ENCODE measurements around the gene KIAA1217.

Gene KIAA1217

GRCh38 chr10:24544776-24545175, 335.8 kb downstream of the KIAA1217 start:
- no peak for DNase-seq (ENCODE audit: low read depth, low spot score)

- no peak for DNase-seq (ENCODE audit: low read depth, low spot score)
These were observed 336.6 kb downstream of the KIAA1217 start for GRCh38 chr10:24545585-24545984.

- DNase-seq (ENCODE audit: low read depth, low spot score), result no peak
These were observed 341.7 kb downstream of the KIAA1217 start for GRCh38 chr10:24550680-24551079.

GRCh38 chr10:24551161-24551560, 342.2 kb downstream of the KIAA1217 start:
- no peak for DNase-seq (ENCODE audit: low read depth, low spot score)

- peak; percentile 97 for DNase-seq (ENCODE audit: low read depth, low spot score)
These were observed 343.5 kb downstream of the KIAA1217 start for GRCh38 chr10:24552346-24553016.

GRCh38 chr10:24553051-24553612, 344.2 kb downstream of the KIAA1217 start:
- peak; percentile 51 for DNase-seq (ENCODE audit: low read depth, low spot score)

- DNase-seq (ENCODE audit: low read depth, low spot score), result no peak
These were observed 345.1 kb downstream of the KIAA1217 start for GRCh38 chr10:24554036-24554435.

GRCh38 chr10:24556126-24556749, 347.3 kb downstream of the KIAA1217 start:
- DNase-seq (ENCODE audit: low read depth, low spot score), result no peak

- DNase-seq (ENCODE audit: low read depth, low spot score), result peak; percentile 23
These were observed 348.1 kb downstream of the KIAA1217 start for GRCh38 chr10:24556750-24557742.

GRCh38 chr10:24561453-24561852, 352.5 kb downstream of the KIAA1217 start:
- no peak for DNase-seq (ENCODE audit: low read depth, low spot score)

- DNase-seq (ENCODE audit: low read depth, low spot score), result no peak
These were observed 359.1 kb downstream of the KIAA1217 start for GRCh38 chr10:24568042-24568441.

- DNase-seq (ENCODE audit: low read depth, low spot score), result no peak
These were observed 360.4 kb downstream of the KIAA1217 start for GRCh38 chr10:24569330-24569796.

- no peak for DNase-seq (ENCODE audit: low read depth, low spot score)
These were observed 361.1 kb downstream of the KIAA1217 start for GRCh38 chr10:24569828-24570657.

GRCh38 chr10:24570658-24571426, 361.9 kb downstream of the KIAA1217 start:
- DNase-seq (ENCODE audit: low read depth, low spot score), result no peak

- DNase-seq (ENCODE audit: low read depth, low spot score), result no peak
These were observed 363.0 kb downstream of the KIAA1217 start for GRCh38 chr10:24571870-24572450.

- DNase-seq (ENCODE audit: low read depth, low spot score), result no peak
These were observed 365.2 kb downstream of the KIAA1217 start for GRCh38 chr10:24574161-24574560.

GRCh38 chr10:24574578-24575155, 365.7 kb downstream of the KIAA1217 start:
- DNase-seq (ENCODE audit: low read depth, low spot score), result no peak

GRCh38 chr10:24575481-24576002, 366.6 kb downstream of the KIAA1217 start:
- no peak for DNase-seq (ENCODE audit: low read depth, low spot score)

GRCh38 chr10:24579448-24579847, 370.5 kb downstream of the KIAA1217 start:
- DNase-seq (ENCODE audit: low read depth, low spot score), result no peak

All from ELF-1 (cell line).